ENCODE results near the gene MMUT. TPM values are rescaled to one million over a fixed set of nuclear protein-coding genes. Genes with fewer than 3 reads are reported as not detected.
A peak's percentile ranks its signal among the peaks of the same experiment; 100 is the strongest.

The MMUT gene
- total RNA-seq, 1 donor from 2014 or later = 27.6 TPM

DNA sequence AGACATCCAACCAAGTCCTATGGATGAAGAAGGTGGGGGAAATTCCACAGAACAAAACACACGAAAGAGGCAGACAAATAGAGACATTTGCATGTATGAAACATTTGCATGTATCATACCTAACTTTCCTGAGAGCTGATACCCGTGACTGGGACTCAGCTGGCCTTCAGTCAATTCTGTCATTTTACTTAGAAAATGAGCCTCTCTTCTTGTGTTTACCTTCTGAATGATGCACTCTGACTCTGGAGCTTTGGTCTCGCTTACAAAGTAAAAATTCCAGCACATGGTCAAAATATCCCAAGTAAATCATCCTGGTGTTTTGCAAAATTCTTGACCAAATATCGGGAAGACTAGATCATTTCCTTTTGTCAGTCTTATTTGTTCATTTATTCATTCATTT, 46.9 kb downstream of the MMUT start:
- H3K27me3 Mint-ChIP-seq = peaks cover 4% of the 10 kb centered on the region
- no peaks in the 10 kb centered on the region for H3K36me3 Mint-ChIP-seq
- DNase-seq (ENCODE audit: extremely low spot score, unreplicated experiment) = no peak
- TF ChIP-seq, protein P1, sequence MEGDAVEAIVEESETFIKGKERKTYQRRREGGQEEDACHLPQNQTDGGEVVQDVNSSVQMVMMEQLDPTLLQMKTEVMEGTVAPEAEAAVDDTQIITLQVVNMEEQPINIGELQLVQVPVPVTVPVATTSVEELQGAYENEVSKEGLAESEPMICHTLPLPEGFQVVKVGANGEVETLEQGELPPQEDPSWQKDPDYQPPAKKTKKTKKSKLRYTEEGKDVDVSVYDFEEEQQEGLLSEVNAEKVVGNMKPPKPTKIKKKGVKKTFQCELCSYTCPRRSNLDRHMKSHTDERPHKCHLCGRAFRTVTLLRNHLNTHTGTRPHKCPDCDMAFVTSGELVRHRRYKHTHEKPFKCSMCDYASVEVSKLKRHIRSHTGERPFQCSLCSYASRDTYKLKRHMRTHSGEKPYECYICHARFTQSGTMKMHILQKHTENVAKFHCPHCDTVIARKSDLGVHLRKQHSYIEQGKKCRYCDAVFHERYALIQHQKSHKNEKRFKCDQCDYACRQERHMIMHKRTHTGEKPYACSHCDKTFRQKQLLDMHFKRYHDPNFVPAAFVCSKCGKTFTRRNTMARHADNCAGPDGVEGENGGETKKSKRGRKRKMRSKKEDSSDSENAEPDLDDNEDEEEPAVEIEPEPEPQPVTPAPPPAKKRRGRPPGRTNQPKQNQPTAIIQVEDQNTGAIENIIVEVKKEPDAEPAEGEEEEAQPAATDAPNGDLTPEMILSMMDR (conservative IDR thresholded peaks at IDR 0.05) = no peak
- no peak overlapping the region for H3K4me3 Mint-ChIP-seq
- no peaks in the 10 kb centered on the region for H3K9me3 Mint-ChIP-seq
- H3K4me1 Mint-ChIP-seq (ENCODE audit: unreplicated experiment) = no peaks in the 10 kb centered on the region
- no peak overlapping the region for H3K27ac Mint-ChIP-seq

- DNase-seq (ENCODE audit: extremely low spot score, unreplicated experiment) = no peak
- Mint-ChIP-seq H3K27ac (no peak overlapping the region), H3K27me3 (peaks cover 4% of the 10 kb centered on the region), H3K4me3 (no peak overlapping the region), H3K9me3 (no peaks in the 10 kb centered on the region), H3K36me3 (no peaks in the 10 kb centered on the region), H3K4me1 (ENCODE audit: unreplicated experiment) (peaks cover under 1% of the 10 kb centered on the region)
- TF ChIP-seq, protein P1 (conservative IDR thresholded peaks at IDR 0.05) = no peak
Measured at GRCh38 chr6:49415358-49415757, 47.7 kb downstream of the MMUT start.

- Mint-ChIP-seq H3K4me3 (no peak overlapping the region), H3K27ac (no peak overlapping the region), H3K9me3 (no peaks in the 10 kb centered on the region), H3K27me3 (peaks cover 4% of the 10 kb centered on the region), H3K4me1 (ENCODE audit: unreplicated experiment) (peaks cover 5% of the 10 kb centered on the region), H3K36me3 (no peaks in the 10 kb centered on the region)
- no peak for DNase-seq (ENCODE audit: extremely low spot score, unreplicated experiment)
- TF ChIP-seq, protein P1 (conservative IDR thresholded peaks at IDR 0.05) = no peak
Measured at GRCh38 chr6:49410564-49410963, 52.5 kb downstream of the MMUT start.

DNA sequence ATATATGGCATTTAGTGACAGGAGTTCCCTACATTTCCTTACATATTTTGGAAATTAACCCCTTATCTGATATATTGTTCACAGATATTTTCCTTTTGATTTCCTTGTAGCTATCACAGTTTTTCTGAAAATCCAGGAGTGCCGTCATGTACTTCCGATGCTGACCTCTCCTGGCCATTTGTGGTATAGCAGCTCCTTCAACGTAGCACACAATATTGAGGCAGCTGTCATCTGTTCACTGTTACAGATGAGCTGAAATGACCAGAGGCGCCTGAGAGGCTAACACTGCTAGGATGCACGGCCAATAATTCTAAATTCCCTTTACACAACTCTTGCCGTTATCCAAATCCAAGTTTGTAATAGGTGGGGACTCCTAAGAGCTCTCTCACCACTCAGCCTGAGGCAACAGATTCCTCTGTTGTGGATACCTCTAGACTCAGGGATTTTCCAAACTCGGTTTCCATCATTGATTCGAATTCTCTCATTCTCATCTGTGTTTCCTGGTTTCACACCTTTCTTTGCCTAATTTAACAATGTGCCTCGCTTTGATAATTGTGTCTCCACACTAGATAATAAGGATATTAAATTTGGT, 53.0 kb downstream of the MMUT start:
- H3K4me1 Mint-ChIP-seq (ENCODE audit: unreplicated experiment) = peaks cover 5% of the 10 kb centered on the region

DNA sequence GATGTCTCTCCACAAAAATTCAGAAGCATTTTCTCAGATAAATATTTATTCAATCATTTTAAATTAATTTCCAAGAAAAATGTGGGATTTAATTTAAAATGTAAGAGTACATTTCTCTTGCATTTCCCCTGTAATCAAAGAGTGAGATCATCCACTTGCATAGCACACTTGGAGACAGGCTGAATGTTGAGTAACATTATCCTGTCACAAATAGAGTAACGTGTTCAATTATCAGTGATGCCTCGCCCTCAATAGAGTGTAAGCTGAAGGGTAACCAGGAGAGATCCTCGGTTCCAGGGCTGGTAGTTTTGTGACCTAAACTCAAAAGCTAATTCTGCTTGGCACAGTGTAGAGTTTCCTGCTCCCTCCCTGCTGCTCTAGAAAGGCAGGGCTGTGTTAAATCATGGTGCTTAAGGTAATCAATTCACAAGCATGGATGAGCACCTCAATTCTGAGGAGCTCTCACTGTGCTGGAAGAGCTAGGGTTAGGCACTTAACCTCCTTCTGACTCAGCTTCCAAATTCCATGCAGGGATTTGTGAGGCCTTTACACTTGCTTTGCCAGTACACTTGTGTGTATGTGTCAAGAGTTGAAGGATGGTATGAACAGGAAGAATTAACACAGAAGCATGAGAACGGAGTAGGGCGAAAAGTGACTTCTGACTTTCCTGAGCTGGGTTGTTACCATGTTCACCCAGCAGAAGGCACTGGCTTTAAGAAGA, 56.6 kb downstream of the MMUT start:
- Mint-ChIP-seq H3K4me3 (no peak overlapping the region), H3K27me3 (no peaks in the 10 kb centered on the region), H3K27ac (no peak overlapping the region), H3K9me3 (no peaks in the 10 kb centered on the region), H3K36me3 (no peaks in the 10 kb centered on the region), H3K4me1 (ENCODE audit: unreplicated experiment) (peaks cover 5% of the 10 kb centered on the region)
- TF ChIP-seq, protein P1 (conservative IDR thresholded peaks at IDR 0.05) = no peak
- no peak for DNase-seq (ENCODE audit: extremely low spot score, unreplicated experiment)

More for the DNA sequence above, 53.0 kb downstream of the MMUT start:
- no peak overlapping the region for H3K27ac Mint-ChIP-seq
- H3K9me3 Mint-ChIP-seq = no peaks in the 10 kb centered on the region
- DNase-seq (ENCODE audit: extremely low spot score, unreplicated experiment) = peak; percentile 74
- H3K36me3 Mint-ChIP-seq = no peaks in the 10 kb centered on the region
- TF ChIP-seq, protein P1 (conservative IDR thresholded peaks at IDR 0.05) = peak; percentile 89
- H3K4me3 Mint-ChIP-seq = no peak overlapping the region
- peaks cover 4% of the 10 kb centered on the region for H3K27me3 Mint-ChIP-seq

Measured in type B pancreatic cell (in vitro differentiated cells).